HG02870 (cell line): ENCODE results near the gene THAP3.
"Not testable (repeated sequence)": the region's sequence is repeated elsewhere in the genome, so short reads cannot be mapped to it uniquely, and the experiment has no call there.

ENCODE experiments used
- ATAC-seq: cut with Tn5 transposase; IDR thresholded peaks from one replicate; pipeline ENCODE4 v1.9.1; 2021; ENCODE audit warnings: mild to moderate bottlenecking, moderate library complexity; ENCODE audit not compliant: unreplicated experiment

Gene THAP3

DNA sequence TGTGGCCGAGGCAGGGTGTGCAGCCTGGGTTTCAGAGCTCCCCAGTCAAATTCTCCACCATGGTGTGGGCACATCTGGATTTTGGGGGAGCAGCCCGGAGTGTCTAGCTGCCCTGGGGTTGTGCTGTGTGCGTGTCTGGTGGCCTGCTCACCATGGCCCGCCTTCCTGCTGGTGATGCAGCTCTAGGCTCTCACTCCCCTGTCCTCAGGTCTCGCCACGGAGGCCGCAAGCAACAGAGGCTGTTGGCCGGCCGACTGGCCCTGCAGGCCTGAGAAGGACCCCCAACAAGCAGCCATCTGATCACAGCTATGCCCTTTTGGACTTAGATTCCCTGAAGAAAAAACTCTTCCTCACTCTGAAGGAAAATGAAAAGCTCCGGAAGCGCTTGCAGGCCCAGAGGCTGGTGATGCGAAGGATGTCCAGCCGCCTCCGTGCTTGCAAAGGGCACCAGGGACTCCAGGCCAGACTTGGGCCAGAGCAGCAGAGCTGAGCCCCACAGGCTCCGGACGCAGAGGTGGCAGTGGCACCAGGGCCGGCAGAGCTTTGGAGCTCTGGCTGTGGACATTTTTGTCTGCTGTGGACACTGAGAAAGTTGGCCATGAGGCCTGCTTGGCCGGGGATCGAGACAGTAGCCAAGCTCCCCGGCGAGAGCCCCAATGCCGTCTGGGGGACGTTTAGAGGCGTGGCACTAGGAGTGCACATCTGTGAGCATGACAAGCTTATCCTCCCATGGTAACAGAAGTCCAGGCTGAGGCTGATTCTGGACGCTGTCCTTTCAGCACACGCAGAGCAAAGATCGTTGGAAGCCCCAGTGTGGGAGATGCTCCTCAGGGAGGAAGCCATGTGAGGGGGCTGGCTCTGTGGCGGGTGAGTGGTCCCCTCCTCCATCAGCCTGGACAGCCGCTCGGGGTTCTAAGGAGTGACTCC is 8.2 kb downstream of the THAP3 start:
- ATAC-seq, result no peak

DNA sequence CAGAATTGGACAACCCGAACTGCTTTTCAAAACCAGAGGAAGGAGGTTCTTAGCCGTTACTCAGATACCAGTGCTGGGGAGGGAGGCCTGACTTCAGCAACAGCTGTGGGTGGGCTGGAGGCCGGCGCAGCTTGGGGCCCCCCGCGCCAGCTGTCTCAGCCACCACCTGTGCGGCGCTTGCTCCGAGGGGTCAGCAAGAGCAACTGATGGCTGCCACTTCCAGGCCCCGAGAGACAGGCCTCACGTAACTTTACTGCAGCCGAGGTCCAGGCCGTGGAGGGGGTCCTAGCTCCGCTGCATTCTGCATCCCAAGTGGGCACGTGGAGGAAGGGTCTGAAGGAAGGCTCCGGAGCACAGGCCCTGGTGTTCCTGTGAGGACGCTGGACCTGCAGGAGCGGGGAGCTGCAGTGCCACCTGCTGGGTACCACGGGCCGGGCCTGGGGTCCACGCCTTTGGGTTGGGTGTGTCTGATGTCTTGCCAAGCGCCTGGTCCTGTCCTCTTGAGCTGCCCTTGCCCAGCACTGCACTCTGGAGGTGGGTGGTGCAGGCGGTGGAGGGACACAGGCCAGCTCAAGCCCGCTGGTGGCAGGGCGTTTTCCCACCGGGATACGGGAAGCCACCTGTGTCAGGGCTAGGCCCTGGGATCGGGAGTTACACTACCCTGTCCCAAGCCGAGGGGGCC is 9.8 kb downstream of the THAP3 start:
- no peak for ATAC-seq

DNA sequence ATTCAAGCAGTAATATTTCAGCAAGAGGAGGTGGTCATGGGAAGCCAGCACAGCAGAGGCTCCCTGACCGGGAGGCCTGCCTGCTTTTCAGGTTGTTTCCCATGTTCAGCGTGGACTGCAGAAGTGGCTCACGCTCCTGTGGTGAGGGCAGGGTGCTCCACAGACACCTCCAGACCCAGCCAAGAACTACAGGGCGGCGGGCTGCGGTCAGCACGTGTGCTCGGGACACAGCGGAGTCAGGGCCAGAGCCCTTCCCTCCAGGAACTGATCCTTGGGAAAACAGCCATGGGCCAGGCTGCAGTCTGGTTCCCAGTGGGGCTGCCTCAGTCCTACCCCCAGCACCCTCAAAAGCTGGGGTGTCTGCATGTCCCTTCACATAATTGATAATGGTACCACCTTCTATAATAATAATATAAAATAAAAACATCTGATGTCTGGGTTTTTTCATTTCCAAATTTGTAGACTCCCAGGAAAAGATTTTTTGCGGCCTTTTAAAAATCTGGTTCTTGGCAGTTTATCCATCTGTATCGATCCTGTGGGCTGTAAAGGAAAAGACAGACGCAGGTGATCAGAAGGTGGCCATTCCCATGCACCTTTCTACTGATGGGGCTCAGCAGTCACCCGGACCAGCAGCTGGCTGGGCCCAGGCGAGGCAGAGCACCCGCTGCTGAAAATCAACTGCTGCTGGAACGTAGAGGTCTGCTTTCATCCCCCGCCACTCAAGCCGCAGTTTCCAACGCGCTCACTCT is 10.7 kb downstream of the THAP3 start:
- no peak for ATAC-seq

DNA sequence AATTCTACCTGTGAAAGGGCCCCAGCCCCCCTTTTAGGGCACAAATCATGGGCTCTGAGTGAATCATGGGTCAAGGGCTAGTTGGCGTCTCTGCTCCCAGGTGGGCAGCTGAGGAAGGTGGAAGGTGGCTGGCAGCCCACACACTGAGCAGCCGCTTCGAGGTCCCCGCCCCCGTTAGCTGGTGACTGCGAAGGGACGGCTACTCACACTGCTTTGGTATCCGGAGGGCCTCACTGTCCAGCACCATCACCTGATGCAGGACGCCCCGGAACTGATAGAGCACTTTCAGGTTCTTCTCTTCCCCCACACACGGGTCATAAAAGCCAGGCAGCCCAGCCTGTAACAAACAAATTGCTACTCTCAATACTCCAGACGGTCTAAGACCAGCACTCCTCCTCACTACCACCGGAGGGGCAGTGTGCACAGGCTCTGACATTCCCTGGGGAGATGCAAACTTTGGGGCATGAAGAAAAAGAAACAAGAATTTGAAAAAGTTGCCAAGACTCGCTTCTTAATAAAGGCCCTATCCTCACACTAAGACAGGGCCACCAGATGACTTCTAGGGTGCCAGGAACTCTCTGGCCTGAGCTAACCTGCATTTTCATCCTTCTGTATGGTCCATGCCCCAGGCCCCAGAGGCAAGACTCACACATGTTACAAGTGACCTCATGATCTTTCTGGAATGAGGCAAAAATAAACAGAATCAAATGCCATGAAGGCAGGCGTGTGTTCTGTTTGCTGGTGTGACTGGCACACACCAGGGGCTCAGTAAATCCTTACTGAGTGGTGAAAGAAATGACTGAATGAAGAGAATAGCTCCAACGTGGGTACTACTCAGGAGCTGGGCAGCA is 11.5 kb downstream of the THAP3 start:
- ATAC-seq, result no peak

DNA sequence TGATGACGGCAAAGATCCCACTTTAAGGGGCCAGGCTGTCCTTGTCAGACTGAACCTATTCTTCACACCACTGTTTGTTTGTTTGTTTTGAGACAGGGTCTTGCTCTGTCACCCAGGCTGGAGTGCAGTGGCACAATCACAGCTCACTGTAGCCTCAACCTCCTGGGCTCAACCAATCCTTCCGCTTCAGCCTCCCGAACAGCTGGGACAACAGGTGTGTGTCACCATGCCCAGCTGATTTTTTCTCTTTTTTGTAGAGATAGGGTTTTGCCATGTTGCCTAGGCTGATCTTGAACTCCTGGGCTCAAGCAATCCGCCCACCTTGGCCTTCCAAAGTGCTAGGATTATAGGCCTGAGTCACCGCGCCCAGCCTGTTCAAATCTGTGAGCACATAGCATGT is 12.1 kb downstream of the THAP3 start:
- ATAC-seq, result not testable (repeated sequence)

- ATAC-seq, result no peak
Observed at GRCh38 chr1:6637770-6638169, 13.1 kb downstream of the THAP3 start.

GRCh38 chr1:6638226-6638625 is 13.6 kb downstream of the THAP3 start:
- no peak for ATAC-seq

DNA sequence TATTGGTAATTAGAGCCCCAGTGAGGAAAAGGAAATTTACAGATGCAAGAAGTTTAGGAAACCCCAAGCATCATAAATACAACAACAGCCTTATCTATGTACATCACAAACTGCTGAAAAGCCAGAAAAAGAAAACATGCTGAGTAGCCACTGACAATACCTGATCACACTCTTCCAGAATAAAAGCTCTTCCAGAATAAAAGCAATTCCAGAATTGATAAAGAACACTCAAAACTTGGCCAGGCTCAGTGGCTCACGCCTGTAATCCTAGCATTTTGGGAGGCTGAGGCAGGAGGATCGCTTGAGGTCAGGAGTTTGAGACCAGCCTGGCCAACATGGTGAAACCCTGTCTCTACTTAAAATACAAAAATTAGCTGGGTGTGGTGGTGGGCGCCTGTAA is 16.2 kb downstream of the THAP3 start:
- not testable (repeated sequence) for ATAC-seq

DNA sequence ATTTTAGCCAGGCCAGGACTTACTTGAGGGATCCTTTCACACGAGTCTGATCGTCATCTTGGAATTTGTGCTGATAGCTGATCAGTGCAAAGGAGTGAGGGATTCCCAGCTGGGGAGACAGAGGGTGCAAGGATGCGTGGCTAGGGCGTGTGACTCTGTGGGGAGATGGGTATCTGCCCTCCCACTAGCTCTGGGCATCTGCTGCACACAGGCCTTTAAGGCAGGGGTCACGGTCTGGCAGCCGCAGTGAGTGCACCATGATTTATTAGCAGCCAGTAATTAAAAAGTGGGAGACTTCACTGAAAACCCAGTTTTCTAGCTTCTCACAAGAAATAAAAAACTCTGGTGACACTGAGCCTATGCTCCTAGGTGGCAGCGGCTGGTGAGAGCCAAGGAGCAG is 20.4 kb downstream of the THAP3 start:
- no peak for ATAC-seq

DNA sequence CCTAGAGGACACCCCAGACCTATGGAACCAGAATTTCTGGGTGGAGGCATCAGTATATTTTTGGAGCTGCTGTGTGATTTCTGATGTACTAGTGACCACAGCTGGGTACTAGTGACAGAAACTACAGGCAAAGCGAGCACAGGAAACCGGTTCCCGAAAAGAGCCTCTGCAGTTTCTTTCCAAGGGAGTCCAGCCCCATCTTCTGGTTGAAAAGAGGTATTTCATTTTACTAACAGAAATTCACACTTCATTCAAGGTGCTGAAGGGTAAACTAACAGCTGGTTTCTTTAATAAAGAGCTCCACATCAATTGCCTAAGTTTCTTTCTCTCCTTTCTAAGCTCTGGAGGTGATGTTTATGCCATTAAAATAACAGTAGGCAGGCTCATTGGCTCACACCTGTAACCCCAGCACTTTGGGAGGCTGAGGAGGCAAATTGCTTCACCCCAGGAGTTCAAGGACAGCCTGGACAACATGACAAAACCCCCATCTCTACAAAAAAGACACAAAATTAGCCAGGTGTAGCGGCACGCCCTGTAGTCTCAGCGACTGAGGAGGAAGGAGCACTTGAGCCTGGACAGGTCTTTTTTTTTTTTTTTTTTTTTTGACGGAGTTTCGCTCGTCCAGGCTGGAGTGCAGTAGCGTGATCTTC is 22.0 kb downstream of the THAP3 start:
- ATAC-seq, result no peak

DNA sequence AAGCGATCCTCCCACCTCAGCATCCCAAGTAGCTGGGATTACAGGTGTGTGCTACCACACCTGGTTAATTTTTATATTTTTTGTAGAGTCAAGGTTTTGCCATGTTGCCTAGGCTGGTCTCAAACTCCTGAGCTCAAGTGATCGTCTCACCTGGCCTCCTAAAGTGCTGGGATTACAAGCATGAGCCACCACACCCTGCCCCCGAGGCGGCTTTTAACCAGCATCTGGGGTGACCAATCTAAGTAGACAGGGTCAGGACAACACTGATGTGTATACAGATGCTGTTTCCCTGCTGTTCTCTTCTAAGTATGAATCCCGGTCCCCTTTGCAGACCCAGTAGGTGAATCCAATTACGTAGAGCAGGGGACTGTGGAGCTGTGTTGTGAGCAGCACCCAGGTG is 23.9 kb downstream of the THAP3 start:
- ATAC-seq, result no peak

DNA sequence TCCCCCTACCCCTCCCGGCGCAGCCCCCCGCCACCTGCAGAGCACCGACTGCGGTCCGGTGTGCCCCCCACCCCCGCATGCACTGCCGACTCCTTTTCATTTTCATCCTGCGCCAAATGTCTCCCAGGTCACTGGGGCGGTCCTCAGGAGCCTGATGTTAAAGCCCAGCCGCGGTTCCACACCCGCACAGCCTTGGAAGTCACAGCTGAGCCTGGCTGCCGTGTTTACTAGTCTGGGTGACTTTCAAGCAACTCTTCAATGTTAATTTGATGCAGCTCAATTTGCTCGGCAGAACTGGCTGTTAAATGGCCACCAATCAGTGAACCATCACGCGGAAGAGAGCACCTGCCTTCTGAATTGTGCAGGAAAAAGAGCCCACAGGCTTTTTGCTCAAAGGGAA is 27.2 kb downstream of the THAP3 start:
- no peak for ATAC-seq

GRCh38 chr1:6652986-6653385 is 28.3 kb downstream of the THAP3 start:
- ATAC-seq, result no peak

GRCh38 chr1:6653436-6654290 is 29.0 kb downstream of the THAP3 start:
- ATAC-seq, result no peak

DNA sequence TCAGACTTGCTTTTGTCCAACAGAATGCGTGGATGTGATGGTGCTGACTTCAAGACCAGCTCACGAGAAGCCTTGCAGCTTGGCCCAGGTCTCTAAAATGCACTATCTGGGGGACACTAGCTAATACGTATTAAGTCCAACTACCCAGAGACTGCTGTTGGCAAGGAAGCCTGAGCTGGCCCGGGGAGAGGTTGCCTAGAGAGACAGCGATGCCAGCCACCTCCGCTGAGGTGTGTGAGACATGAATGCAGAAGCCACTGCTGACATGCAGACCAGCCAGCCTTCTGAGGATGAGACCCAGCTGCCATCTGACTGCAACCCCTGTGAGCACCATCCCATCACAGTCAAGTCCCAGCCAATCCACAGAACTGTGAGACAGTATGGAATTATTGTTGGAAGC is 32.5 kb downstream of the THAP3 start:
- no peak for ATAC-seq

DNA sequence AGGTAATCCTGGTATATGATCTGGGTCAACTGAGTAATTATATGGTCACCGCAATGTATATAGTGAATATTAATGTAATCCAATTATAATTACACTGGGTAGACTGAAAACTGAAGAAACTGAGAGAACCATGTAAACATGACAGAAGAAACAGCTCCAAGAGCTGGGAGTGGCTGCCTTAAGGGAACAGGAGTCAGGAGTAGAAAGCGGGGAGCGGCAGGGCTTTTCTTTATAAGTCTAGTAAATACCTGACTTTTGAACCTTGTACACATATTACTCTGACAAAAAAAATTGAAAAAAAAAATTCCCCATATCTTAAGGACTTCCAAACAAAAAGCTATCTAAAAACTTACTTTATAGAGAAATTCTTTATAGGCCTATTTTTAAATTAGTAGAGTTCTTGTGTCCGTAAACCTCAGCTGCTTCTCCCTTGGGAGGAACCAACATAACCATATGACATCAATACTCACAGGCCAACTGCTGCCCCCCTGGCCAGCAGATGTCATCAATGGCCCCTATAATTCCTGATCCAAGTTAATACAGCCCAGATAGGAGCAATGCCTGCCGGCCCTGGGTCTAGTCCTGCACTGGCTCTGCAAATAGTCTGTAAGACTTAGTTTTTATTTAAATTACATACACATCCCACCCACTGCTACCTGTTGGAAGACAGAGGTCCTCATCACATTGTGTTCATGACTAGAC is 33.8 kb downstream of the THAP3 start:
- ATAC-seq, result no peak

- no peak for ATAC-seq
Observed at GRCh38 chr1:6660415-6661049, 35.9 kb downstream of the THAP3 start.

GRCh38 chr1:6662468-6662867 is 37.8 kb downstream of the THAP3 start:
- not testable (repeated sequence) for ATAC-seq
